Measurements from ENCODE around the gene LCN15. TPM values are rescaled to one million over a fixed set of nuclear protein-coding genes. Genes with fewer than 3 reads are reported as not detected.
A peak's percentile ranks its signal among the peaks of the same experiment; 100 is the strongest.

The LCN15 gene
- total and polyA plus RNA-seq, 2 of the 13 experiments (the other 11 are each of a cell fraction or from before 2014, with no cell fraction given) = 1.3 to 53.7 TPM

- TF ChIP-seq DNMT3B (CRISPR knock-in tag; conservative IDR thresholded peaks at IDR 0.05) (no peak), ETV6 (CRISPR knock-in tag; conservative IDR thresholded peaks at IDR 0.05) (no peak; the same call in 1 of the 2 replicates), JARID2 (CRISPR knock-in tag; IDR thresholded peaks at IDR 0.05; ENCODE audit: insufficient replicate concordance) (no peak), CTCF (CRISPR knock-in tag; IDR thresholded peaks at IDR 0.05) (no peak), KDM4B (CRISPR knock-in tag; IDR thresholded peaks at IDR 0.05) (no peak), ELF4 (CRISPR knock-in tag; IDR thresholded peaks at IDR 0.05; ENCODE audit: borderline replicate concordance) (peak; percentile 61; the same call in 1 of the 2 replicates), SAP130 (CRISPR knock-in tag; IDR thresholded peaks at IDR 0.05; ENCODE audit: low read depth) (0 out of 2 replicates have a peak, but pooled peaks have one; percentile 44), SPEN (CRISPR knock-in tag; IDR thresholded peaks at IDR 0.05; ENCODE audit: low read depth) (peak; percentile 32; the same call in 1 of the 2 replicates), MAZ (IDR thresholded peaks at IDR 0.05; ENCODE audit: borderline replicate concordance, low read depth, low read length) (peak; percentile 31; the same call in 1 of the 2 replicates), MAZ (CRISPR knock-in tag; IDR thresholded peaks at IDR 0.05; ENCODE audit: low read depth) (peak; percentile 88), ZNF614 (CRISPR knock-in tag; IDR thresholded peaks at IDR 0.05; ENCODE audit: borderline replicate concordance) (no peak), ZNF280B (CRISPR knock-in tag; IDR thresholded peaks at IDR 0.05; ENCODE audit: borderline replicate concordance) (peak; percentile 67; the same call in 1 of the 2 replicates), ZFP62 (CRISPR knock-in tag; IDR thresholded peaks at IDR 0.05) (no peak), GPBP1L1 (CRISPR knock-in tag; IDR thresholded peaks at IDR 0.05) (no peak), ZNF883 (CRISPR knock-in tag; IDR thresholded peaks at IDR 0.05; ENCODE audit: not compliant biosample characterization) (no peak), GZF1 (CRISPR knock-in tag; IDR thresholded peaks at IDR 0.05) (no peak), PLSCR1 (CRISPR knock-in tag; IDR thresholded peaks at IDR 0.05; ENCODE audit: borderline replicate concordance) (no peak; the same call in 1 of the 2 replicates), ZBTB3 (CRISPR knock-in tag; IDR thresholded peaks at IDR 0.05; ENCODE audit: borderline replicate concordance, low read depth) (no peak), EED (CRISPR knock-in tag; IDR thresholded peaks at IDR 0.05) (peak; percentile 91), ZBTB14 (CRISPR knock-in tag; IDR thresholded peaks at IDR 0.05) (peak; percentile 42), ZNF251 (CRISPR knock-in tag; IDR thresholded peaks at IDR 0.05) (no peak), ZNF580 (CRISPR knock-in tag; IDR thresholded peaks at IDR 0.05; ENCODE audit: borderline replicate concordance, low read depth) (no peak)
Measured at GRCh38 chr9:136807281-136808074, 43.2 kb upstream of the LCN15 start, which contains the start of gene RABL6 (continued).
